Neural crest cell (in vitro differentiated cells): ENCODE results near the gene FBXO15. TPM values are rescaled to one million over a fixed set of nuclear protein-coding genes. Genes with fewer than 3 reads are reported as not detected.

Source experiments
- DNase-seq: peaks from one replicate; pipeline ENCODE4 v3.0.0; 2021; ENCODE audit warnings: low read depth, mixed read lengths, low spot score
- H3K27ac Mint-ChIP-seq: one replicate; pipeline ENCODE4 v1.8.0; 2021; ENCODE audit warnings: mild to moderate bottlenecking, mixed read lengths; ENCODE audit not compliant: unreplicated experiment
- H3K27me3 Mint-ChIP-seq: 2 replicates; pipeline ENCODE4 v1.8.0; 2021; ENCODE audit warnings: low read depth, mild to moderate bottlenecking, mixed read lengths
- H3K36me3 Mint-ChIP-seq: 2 replicates; pipeline ENCODE4 v1.8.0; 2021; ENCODE audit warnings: low read depth, mild to moderate bottlenecking, mixed read lengths
- H3K4me1 Mint-ChIP-seq: 2 replicates; pipeline ENCODE4 v1.8.0; 2021; ENCODE audit warnings: mixed read lengths
- H3K4me3 Mint-ChIP-seq: one replicate; pipeline ENCODE4 v1.8.0; 2021; ENCODE audit warnings: mild to moderate bottlenecking, mixed read lengths
- H3K9me3 Mint-ChIP-seq: 2 replicates; pipeline ENCODE4 v1.8.0; 2021; ENCODE audit warnings: mixed read lengths
- CTCF ChIP-seq: fragments of 200-600 bp; sonication (generic); conservative IDR thresholded peaks from 2 replicates; pipeline ENCODE4 v1.5.0; 2021; ENCODE audit warnings: antibody characterized with exemption, mild to moderate bottlenecking
- total RNA-seq: library from RNA; stranded (reverse); gene quantifications from 2 replicates; pipeline ENCODE4 v1.2.1, GENCODE V29; 2021

FBXO15 gene
- total RNA-seq, 1 donor from 2014 or later, result 1.7 TPM

- H3K27me3 Mint-ChIP-seq, result peaks cover 38% of the 10 kb centered on the region
- no peak for TF ChIP-seq CTCF
- no peaks in the 10 kb centered on the region for H3K36me3 Mint-ChIP-seq
- no peak for DNase-seq
- no peaks in the 10 kb centered on the region for H3K4me1 Mint-ChIP-seq
- no peak overlapping the region for H3K27ac Mint-ChIP-seq
- no peak overlapping the region for H3K4me3 Mint-ChIP-seq
- H3K9me3 Mint-ChIP-seq, result no peaks in the 10 kb centered on the region
These were observed 32.1 kb upstream of the FBXO15 start for GRCh38 chr18:74179623-74180199.

- no peak overlapping the region for H3K27ac Mint-ChIP-seq
- no peaks in the 10 kb centered on the region for H3K9me3 Mint-ChIP-seq
- H3K4me1 Mint-ChIP-seq, result no peaks in the 10 kb centered on the region
- peaks cover 33% of the 10 kb centered on the region for H3K27me3 Mint-ChIP-seq
- TF ChIP-seq CTCF, result no peak
- H3K36me3 Mint-ChIP-seq, result no peaks in the 10 kb centered on the region
- H3K4me3 Mint-ChIP-seq, result no peak overlapping the region
- DNase-seq, result no peak
These were observed 31.2 kb upstream of the FBXO15 start for GRCh38 chr18:74178884-74179283.

DNA sequence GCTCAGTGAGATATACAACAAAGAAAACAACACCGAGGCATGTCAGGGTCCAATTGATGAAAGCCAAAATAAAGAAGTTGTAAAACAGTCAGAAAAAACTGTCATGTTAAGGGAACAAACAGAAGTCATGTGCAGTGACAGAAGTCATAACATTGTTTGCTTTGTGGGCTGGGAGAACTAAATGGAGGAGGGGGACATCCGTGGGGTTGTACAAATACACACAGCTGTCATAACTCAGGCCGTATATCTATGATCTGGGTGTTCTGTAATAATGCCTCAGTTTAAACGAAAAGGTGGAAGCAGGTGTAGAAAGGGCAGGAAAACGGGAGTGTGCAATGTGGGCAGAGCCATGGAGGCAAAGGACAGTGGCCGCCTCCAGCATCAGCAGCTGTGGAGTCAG, 28.0 kb upstream of the FBXO15 start:
- Mint-ChIP-seq H3K9me3 (no peaks in the 10 kb centered on the region), H3K27ac (no peak overlapping the region), H3K36me3 (no peaks in the 10 kb centered on the region), H3K4me1 (no peaks in the 10 kb centered on the region), H3K4me3 (no peak overlapping the region), H3K27me3 (peaks cover 45% of the 10 kb centered on the region)
- DNase-seq, result no peak
- TF ChIP-seq CTCF, result no peak

- no peaks in the 10 kb centered on the region for H3K9me3 Mint-ChIP-seq
- H3K36me3 Mint-ChIP-seq, result no peaks in the 10 kb centered on the region
- DNase-seq, result no peak
- H3K4me3 Mint-ChIP-seq, result no peak overlapping the region
- H3K27me3 Mint-ChIP-seq, result peaks cover 59% of the 10 kb centered on the region
- H3K4me1 Mint-ChIP-seq, result no peaks in the 10 kb centered on the region
- H3K27ac Mint-ChIP-seq, result no peak overlapping the region
- TF ChIP-seq CTCF, result no peak
These were observed 25.8 kb upstream of the FBXO15 start for GRCh38 chr18:74173434-74173750.

GRCh38 chr18:74172697-74173433, 25.2 kb upstream of the FBXO15 start:
- peaks cover 55% of the 10 kb centered on the region for H3K27me3 Mint-ChIP-seq
- no peak for TF ChIP-seq CTCF
- no peak for DNase-seq
- no peak overlapping the region for H3K4me3 Mint-ChIP-seq
- H3K4me1 Mint-ChIP-seq, result no peaks in the 10 kb centered on the region
- no peaks in the 10 kb centered on the region for H3K9me3 Mint-ChIP-seq
- no peaks in the 10 kb centered on the region for H3K36me3 Mint-ChIP-seq
- H3K27ac Mint-ChIP-seq, result no peak overlapping the region
